ENCODE results near the gene HOXD9.

The HOXD9 gene

DNA sequence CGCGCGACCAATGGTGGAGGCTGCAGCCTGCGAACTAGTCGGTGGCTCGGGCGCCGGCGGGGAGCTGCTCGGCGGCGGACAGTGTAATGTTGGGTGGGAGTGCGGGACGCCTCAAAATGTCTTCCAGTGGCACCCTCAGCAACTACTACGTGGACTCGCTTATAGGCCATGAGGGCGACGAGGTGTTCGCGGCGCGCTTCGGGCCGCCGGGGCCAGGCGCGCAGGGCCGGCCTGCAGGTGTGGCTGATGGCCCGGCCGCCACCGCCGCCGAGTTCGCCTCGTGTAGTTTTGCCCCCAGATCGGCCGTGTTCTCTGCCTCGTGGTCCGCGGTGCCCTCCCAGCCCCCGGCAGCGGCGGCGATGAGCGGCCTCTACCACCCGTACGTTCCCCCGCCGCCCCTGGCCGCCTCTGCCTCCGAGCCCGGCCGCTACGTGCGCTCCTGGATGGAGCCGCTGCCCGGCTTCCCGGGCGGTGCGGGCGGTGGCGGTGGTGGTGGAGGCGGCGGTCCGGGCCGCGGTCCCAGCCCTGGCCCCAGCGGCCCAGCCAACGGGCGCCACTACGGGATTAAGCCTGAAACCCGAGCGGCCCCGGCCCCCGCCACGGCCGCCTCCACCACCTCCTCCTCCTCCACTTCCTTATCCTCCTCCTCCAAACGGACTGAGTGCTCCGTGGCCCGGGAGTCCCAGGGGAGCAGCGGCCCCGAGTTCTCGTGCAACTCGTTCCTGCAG, at the start of gene HOXD9:
Gene HOXD9, plus strand, starts transcription at position 37 of the 728 bp plus-strand sequence. Its CDS starts 50 bp downstream, at position 87.
- no peak for DNase-seq

DNA sequence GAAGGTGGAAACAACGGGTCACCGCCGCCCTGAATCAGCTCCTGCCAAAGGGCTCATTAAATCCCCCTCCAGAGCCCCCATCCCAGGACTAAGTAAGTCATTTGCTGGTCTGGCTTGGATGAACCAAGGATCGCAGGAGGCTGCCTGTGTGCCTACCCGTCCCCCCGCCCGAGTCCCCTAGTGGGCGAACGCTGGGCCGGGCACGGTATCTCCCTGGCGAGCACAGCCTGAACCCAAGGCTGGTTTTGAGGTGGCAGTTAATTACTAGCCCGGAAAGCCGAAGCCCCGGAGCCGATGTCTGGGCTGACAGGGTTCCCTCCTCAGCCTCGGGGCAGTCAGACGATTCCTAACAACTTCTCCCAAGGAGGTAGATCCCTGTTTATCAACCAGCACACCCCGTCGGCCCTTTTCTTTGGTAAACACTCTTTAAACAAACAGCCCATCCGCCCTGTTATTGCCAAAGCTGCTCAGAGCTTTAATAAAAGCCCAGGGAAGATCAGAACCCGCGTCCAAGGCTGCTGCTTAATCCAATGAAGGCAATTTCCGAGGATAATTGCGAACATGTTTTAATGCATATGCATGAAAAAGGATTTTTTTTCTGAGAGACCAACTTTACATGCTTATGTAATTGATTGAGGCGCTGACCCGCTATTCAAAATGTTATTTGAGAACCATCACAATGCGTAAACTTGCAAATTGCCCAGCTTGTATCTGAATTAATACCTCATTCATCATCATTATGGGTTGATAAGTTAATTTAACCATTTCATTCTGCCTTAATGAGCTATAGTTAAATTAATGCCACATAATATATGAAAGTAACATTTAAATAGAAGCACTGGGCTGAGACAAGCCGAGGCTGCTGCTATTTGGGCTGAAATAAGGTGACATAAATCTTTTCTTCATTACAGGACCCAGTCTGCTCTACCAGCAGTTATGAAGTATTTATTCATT, 49.3 kb upstream of the HOXD9 start:
- no peak for DNase-seq

DNA sequence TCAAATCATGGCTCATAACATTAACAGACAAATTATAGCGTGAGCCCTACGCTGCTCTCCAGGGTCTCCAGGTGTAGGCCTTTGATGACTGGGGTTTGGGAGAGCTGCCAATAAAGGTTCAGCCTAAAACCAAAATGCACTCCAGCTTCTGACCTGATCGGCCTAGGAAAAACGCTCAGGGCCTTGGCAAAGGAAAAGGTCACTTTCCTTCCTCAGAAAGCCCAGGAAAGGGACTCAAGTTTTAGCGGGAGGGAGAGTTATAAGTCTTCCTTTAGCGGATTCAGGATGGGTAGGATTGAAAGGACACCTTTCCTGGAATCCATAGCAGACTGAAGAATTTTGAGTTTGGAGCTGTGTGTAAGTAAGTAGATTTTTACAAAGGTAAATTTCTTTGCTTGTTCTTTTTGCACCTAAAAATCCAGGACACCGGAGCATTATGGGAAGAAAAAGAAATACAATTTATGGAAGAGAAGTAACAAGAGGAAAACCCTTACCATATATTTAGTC, 47.5 kb upstream of the HOXD9 start:
- no peak for DNase-seq

DNA sequence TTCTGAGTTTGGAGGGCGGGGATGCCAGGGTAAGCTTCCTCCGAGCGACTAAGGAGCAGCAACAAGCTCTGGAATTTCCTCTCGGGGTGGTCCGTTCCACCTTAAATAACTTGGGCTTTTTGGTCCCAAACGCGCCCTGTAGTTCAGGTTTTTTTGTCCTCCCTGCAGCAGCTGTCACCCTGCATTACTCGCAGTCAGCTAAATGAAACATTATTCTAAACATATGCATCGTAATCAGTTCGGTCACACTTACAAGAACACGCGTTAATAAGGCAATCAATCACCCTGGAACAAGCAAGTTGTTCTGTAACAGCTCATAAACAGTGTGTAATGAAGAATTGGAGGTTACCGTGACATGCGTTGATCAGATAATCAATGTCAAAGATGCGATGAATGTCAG, 47.0 kb upstream of the HOXD9 start:
- no peak for DNase-seq

DNA sequence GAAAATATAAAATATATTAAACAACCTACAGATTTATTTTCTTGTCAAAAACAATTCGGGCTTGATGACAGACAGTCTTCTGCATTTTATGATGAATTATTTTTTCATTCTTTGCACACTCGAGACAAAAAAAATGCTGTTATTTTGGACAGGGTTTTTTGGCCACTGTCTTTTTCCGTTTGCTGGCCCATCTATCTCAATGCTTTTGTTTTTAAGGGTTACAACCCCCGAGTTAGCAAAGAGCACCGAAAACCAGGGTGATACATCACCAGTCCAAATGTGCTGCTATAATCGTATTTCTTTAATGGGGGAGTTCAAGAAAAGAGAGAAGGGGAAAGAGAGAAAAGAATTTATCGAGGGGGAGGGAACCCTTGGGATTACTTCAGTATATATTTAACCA, 46.5 kb upstream of the HOXD9 start:
- no peak for DNase-seq

DNA sequence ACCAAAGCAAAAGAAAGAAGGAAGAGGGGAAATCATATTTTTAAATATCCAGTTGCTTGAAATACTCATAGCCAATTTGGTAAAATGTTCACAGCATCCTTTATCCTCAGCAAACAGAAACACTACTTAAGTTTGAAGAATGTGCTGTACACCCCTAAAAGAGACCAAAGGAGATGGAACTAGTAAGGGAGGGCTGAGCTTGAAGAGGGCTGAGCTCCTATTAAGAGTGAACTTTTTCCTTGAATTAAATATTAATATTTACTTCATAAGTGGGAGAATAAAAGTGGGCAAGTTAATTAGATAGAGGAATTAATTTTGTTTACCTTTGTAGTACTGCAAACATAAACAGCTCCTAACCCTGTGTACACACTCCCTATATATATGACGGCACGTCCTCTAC, 45.7 kb upstream of the HOXD9 start:
- no peak for DNase-seq

DNA sequence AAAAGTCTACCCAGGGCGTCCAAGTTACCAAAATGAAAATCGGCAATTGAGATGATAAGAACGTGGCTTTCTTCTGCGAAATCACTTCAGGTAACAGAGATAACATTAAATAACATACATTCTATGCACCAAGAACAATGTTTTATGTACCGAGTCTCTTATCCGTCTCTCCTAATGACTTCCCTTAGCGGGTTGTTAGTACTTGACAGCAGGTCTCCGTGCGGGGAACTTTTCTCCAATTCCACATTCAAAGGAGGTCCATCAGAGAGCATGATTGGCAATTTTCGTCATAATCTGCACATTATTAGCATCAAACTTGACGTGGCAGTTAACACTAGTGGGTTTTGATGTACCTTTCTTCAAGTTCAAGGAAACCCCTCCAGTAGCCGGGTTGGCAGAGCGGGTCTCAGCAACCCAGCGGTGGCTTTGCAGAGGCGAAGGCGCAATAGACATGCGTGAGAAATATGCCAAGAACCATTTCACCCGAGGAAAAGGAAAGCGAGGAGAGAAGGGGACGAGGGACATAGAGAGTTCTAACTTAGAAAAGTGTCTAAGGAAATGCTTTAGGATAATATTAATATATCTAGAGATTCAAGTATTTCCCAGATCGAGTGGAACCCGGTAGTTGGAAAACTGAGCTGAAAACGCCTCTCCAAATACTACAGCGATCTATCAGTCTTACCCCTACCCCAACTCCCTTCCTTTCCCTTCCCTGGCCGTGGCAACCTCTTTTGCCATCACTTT, 43.8 kb upstream of the HOXD9 start:
- DNase-seq: no peak

DNA sequence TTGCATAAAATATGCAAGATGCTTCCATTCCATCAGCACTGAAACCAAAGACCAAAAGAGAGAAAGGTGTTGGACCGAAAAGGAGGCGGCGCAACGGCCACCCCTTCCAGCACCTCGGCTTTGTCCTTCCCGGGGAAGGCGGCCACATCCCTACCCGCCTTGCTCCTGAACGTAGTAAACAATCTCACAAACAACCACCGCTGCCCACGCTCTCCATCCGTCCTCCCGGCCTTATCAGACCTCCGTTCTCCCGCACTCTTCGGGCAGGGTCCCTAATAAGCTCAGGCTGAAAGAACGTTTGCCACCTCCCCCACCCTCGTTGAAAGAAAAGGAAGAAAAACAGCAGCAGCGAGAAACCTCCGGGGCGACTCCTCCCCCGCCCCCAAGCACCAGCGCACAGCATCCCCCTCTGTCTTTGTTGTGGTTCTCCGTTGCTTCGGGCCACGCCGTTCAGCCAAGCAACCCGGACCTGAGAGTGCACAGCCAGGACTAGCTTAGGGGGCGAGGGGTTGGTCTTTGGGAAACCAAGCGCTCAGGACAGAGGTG, 43.2 kb upstream of the HOXD9 start:
- no peak for DNase-seq

DNA sequence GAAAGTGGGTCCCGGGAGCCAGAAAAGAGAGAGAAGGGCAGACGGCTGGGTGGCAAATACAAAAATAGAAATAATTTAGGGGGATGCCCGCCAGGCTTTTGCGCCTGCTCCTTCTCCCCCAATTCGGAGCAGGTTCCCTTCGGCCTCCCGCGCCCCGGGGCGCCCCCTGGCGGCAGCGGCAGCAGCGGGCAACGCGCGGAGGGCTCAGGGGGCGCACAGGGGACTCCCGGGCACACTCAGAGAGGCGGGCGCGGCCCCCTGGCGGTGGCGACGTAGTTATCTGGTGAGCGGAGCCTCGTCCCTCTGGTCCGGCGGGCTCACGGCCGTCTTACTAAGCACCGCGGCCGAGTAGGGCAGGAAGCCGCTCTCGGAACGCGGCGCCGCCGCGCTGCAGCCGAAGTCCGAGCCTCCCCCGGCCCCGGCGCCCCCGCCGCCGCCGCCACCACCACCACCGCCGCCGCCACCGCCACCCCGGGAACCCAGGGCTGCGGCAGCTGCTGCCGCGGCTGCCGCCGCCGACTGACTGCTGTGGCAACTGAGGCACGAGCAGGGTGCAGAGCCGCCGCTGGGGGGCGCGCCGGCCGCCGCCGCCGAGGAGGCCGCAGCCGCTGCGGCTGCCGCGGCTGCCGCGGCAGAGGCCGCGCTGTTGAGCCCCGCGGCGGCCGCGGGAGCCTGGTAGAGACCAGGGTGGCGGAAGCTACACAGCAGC, 42.5 kb upstream of the HOXD9 start:
- DNase-seq: peak; percentile 78

DNA sequence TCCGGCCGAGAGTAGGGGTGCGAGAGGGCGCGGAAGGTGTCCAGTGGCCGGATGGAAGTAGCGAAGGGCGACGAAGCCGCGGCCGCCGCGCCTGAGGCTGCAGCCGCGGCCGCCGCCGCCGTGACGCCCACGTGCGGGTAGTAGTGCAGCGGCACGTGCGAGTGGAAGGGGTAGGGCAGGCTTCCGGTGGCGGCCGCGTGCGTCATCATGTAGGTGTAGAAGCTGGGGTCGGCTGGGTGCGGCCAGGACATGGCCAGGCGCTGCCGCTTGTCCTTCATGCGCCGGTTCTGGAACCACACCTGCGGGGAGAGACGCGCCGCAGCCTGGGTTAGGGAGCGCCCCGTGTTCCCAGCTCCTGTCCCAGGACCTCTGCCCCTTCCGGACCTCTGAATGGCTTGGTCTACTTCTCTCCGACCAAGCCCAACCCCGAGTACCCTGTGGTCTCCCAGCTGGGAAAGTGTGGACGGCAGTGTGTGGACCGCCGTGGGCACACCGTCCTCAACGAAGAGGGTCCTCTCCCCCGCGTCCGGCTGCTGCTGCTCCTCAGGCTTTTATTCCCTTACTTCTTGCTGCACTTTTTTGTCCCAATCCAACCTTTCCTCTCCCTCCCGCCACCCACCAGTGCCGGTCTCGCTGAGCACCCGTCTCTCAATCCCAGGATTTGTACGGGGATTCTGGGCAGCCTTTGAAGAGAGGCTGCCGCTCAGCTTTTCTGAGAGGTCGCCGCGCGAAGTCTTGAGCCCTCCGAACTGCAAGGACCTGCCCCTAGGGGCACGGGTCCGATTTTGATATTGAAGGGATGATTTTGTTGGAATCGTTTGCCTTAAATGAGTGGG, 41.8 kb upstream of the HOXD9 start:
- no peak for DNase-seq

DNA sequence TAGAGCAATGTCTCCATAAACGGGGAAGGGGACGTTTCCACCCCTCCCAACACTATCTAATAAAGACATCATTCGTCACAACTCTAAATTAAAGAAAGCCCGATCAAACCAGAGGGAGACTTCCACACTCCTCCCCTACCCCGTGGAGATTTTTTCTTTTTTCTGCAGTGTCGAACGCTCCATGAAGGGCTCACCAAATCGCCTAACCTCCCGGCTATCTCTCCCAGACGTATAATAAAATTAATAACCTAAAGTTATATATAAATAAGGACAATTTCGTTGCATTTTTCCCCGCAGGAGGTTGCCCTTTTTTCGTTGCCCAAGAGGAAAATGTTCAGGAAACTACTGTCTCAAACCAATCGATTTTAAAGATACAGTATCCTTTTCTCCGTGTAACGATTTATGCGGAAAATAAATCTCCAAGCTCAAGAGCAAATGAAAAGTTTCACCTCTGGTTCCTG, 41.1 kb upstream of the HOXD9 start:
- DNase-seq: no peak

DNA sequence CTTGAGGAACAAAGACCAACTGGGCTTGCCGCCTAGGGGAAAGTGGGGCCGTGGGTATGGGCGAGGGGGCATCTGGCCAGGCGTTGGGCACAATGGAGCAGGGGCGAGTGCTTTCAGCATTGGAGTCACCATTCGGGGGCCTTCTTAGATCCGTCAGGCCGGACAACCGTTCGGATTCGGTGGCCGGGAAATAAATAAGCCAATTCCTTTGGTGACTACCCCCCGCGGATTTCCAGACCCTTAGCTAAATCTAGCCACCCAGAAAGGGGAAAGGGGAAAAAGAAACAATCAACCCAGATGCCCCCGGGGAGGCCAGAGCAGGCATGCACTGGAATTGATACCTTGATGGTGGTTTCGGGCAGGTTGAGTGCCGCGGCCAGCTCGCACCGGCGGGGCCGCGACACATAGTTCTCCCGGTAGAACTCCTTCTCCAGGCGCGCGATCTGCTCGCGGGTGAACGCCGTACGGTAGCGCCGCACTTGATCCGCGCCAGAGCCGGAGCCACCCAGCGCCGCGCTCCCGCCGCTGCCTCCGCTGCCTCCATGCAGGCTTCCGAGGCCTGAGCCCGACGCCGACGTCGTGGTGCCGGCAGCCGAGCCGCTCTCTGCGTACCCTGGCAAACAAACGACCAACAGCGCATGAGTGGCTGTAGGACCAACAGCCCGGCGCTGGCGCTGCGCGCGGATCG, 40.5 kb upstream of the HOXD9 start:
- no peak for DNase-seq

DNA sequence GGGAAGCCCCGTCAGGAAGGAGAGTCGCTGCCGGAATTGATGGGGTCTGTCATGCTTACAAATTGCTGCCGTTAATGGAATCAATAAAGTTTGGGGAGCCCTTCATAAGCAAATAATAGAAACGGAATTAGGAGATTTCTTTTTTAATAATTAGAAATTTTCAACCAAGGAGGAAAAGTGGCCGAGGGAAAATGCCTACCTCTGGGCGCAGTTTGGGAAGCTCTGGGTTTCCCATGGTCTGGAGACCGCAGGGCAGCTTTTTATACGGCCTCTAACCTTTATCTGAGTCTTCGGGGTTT, 40.0 kb upstream of the HOXD9 start:
- no peak for DNase-seq

DNA sequence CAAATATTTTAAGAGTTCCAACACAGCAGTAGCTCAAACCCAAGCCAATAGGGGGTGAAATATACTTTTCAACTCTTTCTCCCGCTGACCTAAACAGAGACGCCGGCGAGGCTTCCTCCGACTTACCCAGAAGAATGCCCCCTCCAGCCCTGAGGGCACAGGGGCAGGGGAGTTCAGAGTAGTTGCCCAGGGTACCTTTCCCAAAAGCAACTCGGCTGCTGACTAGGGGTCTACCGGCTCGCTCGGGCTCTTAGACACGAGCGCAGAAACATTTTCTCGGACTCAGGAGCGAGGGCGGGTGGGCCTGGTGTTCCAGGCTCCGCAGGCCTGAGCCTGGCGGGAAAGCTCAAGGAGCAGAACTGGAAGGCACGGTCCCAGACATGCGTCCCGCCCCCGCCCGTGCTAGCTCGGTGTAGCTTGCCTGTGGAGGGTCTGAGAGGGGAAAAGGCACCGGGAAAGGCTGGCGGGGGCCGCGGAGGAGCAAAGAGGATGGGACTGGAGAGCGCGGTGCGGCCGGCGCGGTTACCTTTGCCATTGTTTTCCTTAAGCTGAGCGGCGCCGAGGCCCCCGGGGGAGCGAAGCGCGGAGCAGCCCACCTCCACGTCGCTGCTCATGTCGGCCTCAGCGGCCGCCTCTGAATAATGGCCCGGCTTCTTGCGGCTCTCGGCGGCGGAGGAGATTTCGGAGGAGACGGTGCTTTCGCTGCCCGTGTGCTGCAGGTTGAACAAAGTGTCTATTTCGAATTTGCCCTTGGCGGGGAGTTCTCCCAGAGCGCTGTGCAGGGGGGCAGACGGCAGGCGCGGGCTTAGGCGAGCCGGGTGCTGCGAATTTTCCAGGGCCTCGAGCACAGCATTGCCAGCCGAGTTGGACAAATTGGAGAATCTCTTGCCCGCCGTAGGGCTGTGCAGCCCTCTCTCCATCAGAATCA, 39.4 kb upstream of the HOXD9 start:
- DNase-seq: no peak

DNA sequence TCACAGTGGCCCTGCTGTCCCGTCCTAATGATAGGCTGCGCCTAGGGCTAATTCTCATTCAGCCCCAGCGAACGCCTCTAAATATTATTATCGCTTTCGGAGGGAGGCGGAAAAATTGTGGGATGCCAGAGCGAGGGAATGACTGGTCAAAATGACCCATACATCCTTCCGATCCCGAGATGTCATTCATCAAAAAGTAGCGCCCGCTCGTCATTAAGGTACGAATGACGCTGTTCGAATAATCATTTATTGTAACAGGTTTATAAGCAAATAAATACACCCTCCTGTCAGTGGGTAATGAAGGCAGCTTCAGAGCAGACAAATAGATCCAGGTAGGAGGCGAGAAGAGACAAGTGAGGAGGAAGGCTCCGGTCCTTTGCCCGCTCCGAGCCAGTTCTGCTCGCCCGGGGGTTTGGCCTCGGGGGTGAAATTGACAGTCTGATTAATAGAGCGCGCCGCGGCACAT, 38.7 kb upstream of the HOXD9 start, which contains the start of gene EVX2:
Gene EVX2, minus strand, starts transcription at position 167 of the 466 bp plus-strand sequence. CDS start 186 bp downstream, outside the sequence.
- DNase-seq: no peak

DNA sequence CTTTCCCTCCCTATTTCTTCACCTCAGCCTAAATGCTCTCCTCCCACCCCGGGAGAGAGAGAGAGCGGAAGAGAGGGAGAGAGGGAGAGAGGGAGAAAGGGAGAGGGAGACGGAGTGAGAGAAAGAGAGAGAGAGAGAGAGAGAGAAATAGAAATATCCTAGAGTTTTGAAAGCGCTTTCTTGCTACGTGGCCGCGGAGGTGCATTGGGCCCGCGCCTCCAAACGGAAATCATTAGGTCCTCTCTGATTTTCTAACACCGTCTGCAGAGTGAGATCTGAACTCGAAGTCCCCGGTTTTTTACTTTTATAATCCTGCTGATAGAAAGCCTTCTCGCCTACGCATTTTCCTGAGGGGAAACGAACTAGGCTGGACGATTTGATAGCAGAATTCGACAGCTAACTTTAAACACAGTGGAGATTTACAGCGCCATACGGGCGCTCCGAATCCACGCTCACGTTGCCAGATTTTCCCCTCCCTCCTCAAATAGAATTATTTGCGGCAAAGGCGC, 37.9 kb upstream of the HOXD9 start:
- DNase-seq: no peak

DNA sequence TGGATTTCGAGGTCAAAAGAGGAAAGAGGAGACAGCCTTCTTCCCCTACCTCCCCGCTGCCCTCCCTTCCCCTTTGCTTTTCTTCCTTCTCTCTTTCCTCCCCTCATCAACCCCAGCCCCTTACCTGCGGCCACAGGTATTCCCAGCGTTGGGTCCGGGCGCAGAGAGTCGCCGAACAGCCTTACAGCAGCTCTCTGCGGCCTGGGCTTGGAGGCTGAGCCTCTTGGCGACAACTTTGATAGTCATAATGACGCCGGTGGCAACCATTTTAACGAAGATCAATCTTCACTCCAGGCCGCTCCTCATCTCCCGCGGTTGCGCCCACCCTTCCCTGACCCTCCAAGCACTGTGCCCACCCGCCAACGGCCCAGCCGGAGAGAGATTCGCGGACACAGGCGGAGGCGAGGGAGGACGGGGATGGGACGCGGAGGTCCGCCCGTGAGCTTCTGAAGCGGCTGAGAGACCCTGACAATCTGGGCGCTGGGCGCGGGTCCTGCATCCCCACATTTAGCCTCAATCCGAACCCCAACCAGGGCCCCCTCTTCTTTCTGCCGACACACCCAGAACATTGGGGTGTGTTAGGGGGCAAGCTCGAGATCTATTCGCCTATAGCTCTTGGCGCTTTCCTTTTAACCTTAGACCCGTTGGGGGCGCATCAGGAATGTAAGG, 37.3 kb upstream of the HOXD9 start:
- DNase-seq: no peak
